Measurements from ENCODE around the gene MACROD2. TPM values are rescaled to one million over a fixed set of nuclear protein-coding genes. Genes with fewer than 3 reads are reported as not detected.

Gene MACROD2
- total RNA-seq, 1 donor from 2014 or later: 1.6 TPM

GRCh38 chr20:15302075-15302474 lies 1306.8 kb downstream of the MACROD2 start:
- no peak overlapping the region for H3K4me3 ChIP-seq (ENCODE audit: low read depth, low read length)
- H3K36me3 ChIP-seq (ENCODE audit: control insufficient read depth, insufficient read depth, low read length): no peaks in the 10 kb centered on the region
- no peaks in the 10 kb centered on the region for H3K27me3 ChIP-seq (ENCODE audit: control insufficient read depth, insufficient read depth, low read length)
- no peak for FAIRE-seq
- DNase-seq (ENCODE audit: low read depth): no peak
- no peak for TF ChIP-seq CTCF (IDR thresholded peaks at IDR 0.05; ENCODE audit: insufficient read depth, low read length, severe bottlenecking)

- no peaks in the 10 kb centered on the region for H3K27me3 ChIP-seq (ENCODE audit: control insufficient read depth, insufficient read depth, low read length)
- no peaks in the 10 kb centered on the region for H3K36me3 ChIP-seq (ENCODE audit: control insufficient read depth, insufficient read depth, low read length)
- FAIRE-seq (no peak), DNase-seq (ENCODE audit: low read depth) (peak; percentile 95)
- no peak overlapping the region for H3K4me3 ChIP-seq (ENCODE audit: low read depth, low read length)
- TF ChIP-seq CTCF (IDR thresholded peaks at IDR 0.05; ENCODE audit: insufficient read depth, low read length, severe bottlenecking): no peak
These were observed 1315.0 kb downstream of the MACROD2 start for GRCh38 chr20:15310361-15310760.

GRCh38 chr20:15316556-15316955 lies 1321.2 kb downstream of the MACROD2 start:
- no peak for TF ChIP-seq CTCF (IDR thresholded peaks at IDR 0.05; ENCODE audit: insufficient read depth, low read length, severe bottlenecking)
- no peak for DNase-seq (ENCODE audit: low read depth)
- no peak for FAIRE-seq
- H3K27me3 ChIP-seq (ENCODE audit: control insufficient read depth, insufficient read depth, low read length): no peaks in the 10 kb centered on the region
- H3K4me3 ChIP-seq (ENCODE audit: low read depth, low read length): no peak overlapping the region
- no peaks in the 10 kb centered on the region for H3K36me3 ChIP-seq (ENCODE audit: control insufficient read depth, insufficient read depth, low read length)

- no peak overlapping the region for H3K4me3 ChIP-seq (ENCODE audit: low read depth, low read length)
- FAIRE-seq (no peak), DNase-seq (ENCODE audit: low read depth) (no peak)
- TF ChIP-seq CTCF (IDR thresholded peaks at IDR 0.05; ENCODE audit: insufficient read depth, low read length, severe bottlenecking): no peak
- no peaks in the 10 kb centered on the region for H3K36me3 ChIP-seq (ENCODE audit: control insufficient read depth, insufficient read depth, low read length)
- no peaks in the 10 kb centered on the region for H3K27me3 ChIP-seq (ENCODE audit: control insufficient read depth, insufficient read depth, low read length)
These were observed 1322.4 kb downstream of the MACROD2 start for GRCh38 chr20:15317546-15318232.

GRCh38 chr20:15318682-15319081 lies 1323.4 kb downstream of the MACROD2 start:
- FAIRE-seq (no peak), DNase-seq (ENCODE audit: low read depth) (no peak)
- Histone ChIP-seq H3K27me3 (ENCODE audit: control insufficient read depth, insufficient read depth, low read length) (no peaks in the 10 kb centered on the region), H3K4me3 (ENCODE audit: low read depth, low read length) (no peak overlapping the region), H3K36me3 (ENCODE audit: control insufficient read depth, insufficient read depth, low read length) (no peaks in the 10 kb centered on the region)
- TF ChIP-seq CTCF (IDR thresholded peaks at IDR 0.05; ENCODE audit: insufficient read depth, low read length, severe bottlenecking): no peak

GRCh38 chr20:15319439-15319838 lies 1324.1 kb downstream of the MACROD2 start:
- DNase-seq (ENCODE audit: low read depth): no peak
- TF ChIP-seq CTCF (IDR thresholded peaks at IDR 0.05; ENCODE audit: insufficient read depth, low read length, severe bottlenecking): no peak

More at GRCh38 chr20:15319439-15319838, 1324.1 kb downstream of the MACROD2 start:
- Histone ChIP-seq H3K4me3 (ENCODE audit: low read depth, low read length) (no peak overlapping the region), H3K27me3 (ENCODE audit: control insufficient read depth, insufficient read depth, low read length) (no peaks in the 10 kb centered on the region), H3K36me3 (ENCODE audit: control insufficient read depth, insufficient read depth, low read length) (no peaks in the 10 kb centered on the region)
- no peak for FAIRE-seq

All from bronchial epithelial cell (primary cell).